GM23248 (cell line): ENCODE measurements around the gene PCDHGB5.

Experiments
- EZH2 ChIP-seq: fragments of 200-600 bp; sonication (generic); IDR thresholded peaks from 2 replicates; pipeline ENCODE4 v1.6.1; 2018; ENCODE audit warnings: antibody characterized with exemption, mild to moderate bottlenecking; ENCODE audit not compliant: insufficient read depth, poor library complexity, severe bottlenecking
- EZH2phosphoT487 ChIP-seq: fragments of 200-600 bp; sonication (generic); IDR thresholded peaks from 2 replicates; pipeline ENCODE4 v1.6.1; 2018; ENCODE audit warnings: antibody characterized with exemption, moderate library complexity, mild to moderate bottlenecking, low read depth; ENCODE audit not compliant: insufficient read depth

- TF ChIP-seq EZH2phosphoT487 (no peak), EZH2 (no peak)
Measured at GRCh38 chr5:141384471-141385267, 13.1 kb upstream of the PCDHGB5 start.
